Epithelial cell of proximal tubule (primary cell): Measurements from ENCODE around the gene PNN. TPM values are rescaled to one million over a fixed set of nuclear protein-coding genes. Genes with fewer than 3 reads are reported as not detected.
"Not testable (repeated sequence)": the region's sequence is repeated elsewhere in the genome, so short reads cannot be mapped to it uniquely, and the experiment has no call there.

Source experiments
- DNase-seq: peaks from one replicate; pipeline ENCODE4 v3.0.0-alpha.2; 2011; ENCODE audit warnings: low read depth
- H3K4me3 ChIP-seq: 2 replicates; pipeline ENCODE4 v1.5.1; 2011; ENCODE audit warnings: low read depth, mild to moderate bottlenecking, low read length
- total RNA-seq: library from RNA; depleted of rRNA; stranded (reverse); fragments of >200 nt; gene quantifications from 2 replicates; pipeline ENCODE4 v1.2.3, GENCODE V29; 2015
- TF ChIP-seq, protein P1 (sequence below): conservative IDR thresholded peaks from 2 replicates; pipeline ENCODE4 v1.5.1; 2012; ENCODE audit warnings: low read depth, mild to moderate bottlenecking, low read length

Gene PNN
- total RNA-seq, 1 donor from 2014 or later = 43.4 TPM

DNA sequence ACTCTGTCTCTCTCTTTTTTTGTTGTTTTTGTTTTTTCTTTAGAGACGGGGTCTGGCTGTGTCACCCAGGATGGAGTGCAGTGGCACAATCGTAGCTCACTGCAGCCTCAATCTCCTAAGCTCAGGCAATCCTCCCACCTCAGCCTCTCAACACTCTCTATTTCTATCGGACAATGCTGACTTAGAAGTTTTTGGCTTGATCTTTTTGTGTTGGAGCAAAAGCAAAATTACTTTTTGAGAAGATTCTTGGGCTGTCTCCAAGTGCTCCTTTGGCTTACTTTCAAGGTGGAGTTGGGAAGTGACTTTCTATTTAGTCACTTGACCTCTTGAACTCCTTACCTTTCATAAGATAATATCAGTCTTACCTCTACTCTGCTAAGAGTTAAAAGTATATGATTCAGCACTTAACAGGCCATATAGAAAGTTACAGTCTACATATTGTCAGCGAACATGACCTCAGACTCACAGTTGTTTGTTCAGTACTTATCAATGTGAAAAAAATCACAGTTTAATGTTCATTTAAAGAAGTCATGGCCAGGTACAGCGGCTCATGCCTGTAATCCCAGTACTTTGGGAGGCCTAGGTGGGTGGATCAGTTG is 43.2 kb downstream of the PNN start:
- DNase-seq = no peak
- H3K4me3 ChIP-seq = no peak overlapping the region

GRCh38 chr14:39219075-39219499 is 44.0 kb downstream of the PNN start:
- TF ChIP-seq, protein P1, sequence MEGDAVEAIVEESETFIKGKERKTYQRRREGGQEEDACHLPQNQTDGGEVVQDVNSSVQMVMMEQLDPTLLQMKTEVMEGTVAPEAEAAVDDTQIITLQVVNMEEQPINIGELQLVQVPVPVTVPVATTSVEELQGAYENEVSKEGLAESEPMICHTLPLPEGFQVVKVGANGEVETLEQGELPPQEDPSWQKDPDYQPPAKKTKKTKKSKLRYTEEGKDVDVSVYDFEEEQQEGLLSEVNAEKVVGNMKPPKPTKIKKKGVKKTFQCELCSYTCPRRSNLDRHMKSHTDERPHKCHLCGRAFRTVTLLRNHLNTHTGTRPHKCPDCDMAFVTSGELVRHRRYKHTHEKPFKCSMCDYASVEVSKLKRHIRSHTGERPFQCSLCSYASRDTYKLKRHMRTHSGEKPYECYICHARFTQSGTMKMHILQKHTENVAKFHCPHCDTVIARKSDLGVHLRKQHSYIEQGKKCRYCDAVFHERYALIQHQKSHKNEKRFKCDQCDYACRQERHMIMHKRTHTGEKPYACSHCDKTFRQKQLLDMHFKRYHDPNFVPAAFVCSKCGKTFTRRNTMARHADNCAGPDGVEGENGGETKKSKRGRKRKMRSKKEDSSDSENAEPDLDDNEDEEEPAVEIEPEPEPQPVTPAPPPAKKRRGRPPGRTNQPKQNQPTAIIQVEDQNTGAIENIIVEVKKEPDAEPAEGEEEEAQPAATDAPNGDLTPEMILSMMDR = no peak
- no peak for DNase-seq
- no peak overlapping the region for H3K4me3 ChIP-seq

More for the DNA sequence above, 43.2 kb downstream of the PNN start:
- TF ChIP-seq, protein P1 = no peak

DNA sequence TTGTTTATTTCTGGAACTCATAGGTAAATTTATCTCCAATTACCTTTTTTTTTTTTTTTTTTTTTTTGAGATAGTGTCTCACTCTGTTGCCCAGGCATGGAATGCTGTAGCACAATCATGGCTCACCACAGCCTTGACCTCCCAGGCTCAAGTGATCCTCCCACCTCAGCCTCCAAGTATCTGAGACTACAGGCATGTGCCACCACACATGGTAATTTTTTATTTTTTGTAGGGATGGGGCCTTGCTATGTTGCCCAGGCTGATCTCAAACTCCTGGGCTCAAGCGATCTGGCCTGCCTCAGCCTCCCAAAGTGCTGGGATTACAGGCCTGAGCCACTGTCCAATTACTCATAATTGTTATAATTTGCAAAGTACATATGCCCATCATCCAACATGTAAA is 45.4 kb downstream of the PNN start:
- not testable (repeated sequence) for DNase-seq, H3K4me3 ChIP-seq

- no peak for DNase-seq
- H3K4me3 ChIP-seq = no peak overlapping the region
- TF ChIP-seq, protein P1 = no peak
Measured at GRCh38 chr14:39228044-39228443, 53.0 kb downstream of the PNN start.

- TF ChIP-seq, protein P1 = no peak
- no peak overlapping the region for H3K4me3 ChIP-seq
- DNase-seq = no peak
Measured at GRCh38 chr14:39228509-39229221, 53.6 kb downstream of the PNN start.

- TF ChIP-seq, protein P1 = no peak
- no peak overlapping the region for H3K4me3 ChIP-seq
- no peak for DNase-seq
Measured at GRCh38 chr14:39229222-39229543, 54.1 kb downstream of the PNN start.

DNA sequence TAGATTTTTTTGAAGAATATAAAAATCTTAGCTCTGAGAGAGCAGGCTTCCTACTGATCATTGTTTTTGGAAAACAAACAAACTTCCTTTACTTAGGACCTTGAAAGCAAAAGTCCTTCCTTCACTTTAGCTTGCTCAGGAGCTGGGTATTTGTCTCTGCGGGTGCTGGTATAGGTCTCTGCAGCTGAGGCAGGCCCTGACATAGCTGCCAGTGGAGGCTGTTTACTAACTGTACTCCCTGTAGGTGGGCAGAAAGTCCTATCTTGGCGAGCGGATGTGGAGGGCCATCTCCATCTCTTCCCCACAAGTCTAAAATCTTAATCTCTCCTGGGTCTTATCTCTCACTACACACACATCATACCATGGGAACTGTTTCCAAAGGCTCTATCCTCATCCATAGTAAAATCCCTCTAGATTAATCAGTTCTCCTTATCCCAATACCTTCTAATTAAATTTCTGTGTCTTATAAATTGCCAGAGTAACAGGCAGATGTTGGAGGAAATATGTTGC is 54.6 kb downstream of the PNN start:
- TF ChIP-seq, protein P1 = no peak
- no peak for DNase-seq
- no peak overlapping the region for H3K4me3 ChIP-seq
